Heart left ventricle (tissue), 16 donors: Measurements from ENCODE around the gene EIF4B. TPM values are rescaled to one million over a fixed set of nuclear protein-coding genes. Genes with fewer than 3 reads are reported as not detected.
A peak's percentile ranks its signal among the peaks of the same experiment; 100 is the strongest.

Source experiments
- ATAC-seq, 4 donors: fragments of 200-7000 bp; cut with Tn5 transposase; one replicate each; pipeline ENCODE4 v1.9.1; 2020 to 2022; ENCODE audit warnings: moderate library complexity in 4 of 4, mild to moderate bottlenecking in 3 of 4, moderate number of reproducible peaks in 1 of 4
- DNase-seq, 5 donors: peaks; one replicate each; pipeline ENCODE4 v3.0.0-alpha.2; 2020
- H3K27ac ChIP-seq, 12 donors: fragments of 200-600 bp; sonication (generic) in 4 of 12; one replicate each; pipeline versions ENCODE4 v1.5.0 to v1.8.0; 2016 to 2022; ENCODE audit warnings: mild to moderate bottlenecking in 2 of 12
- H3K27me3 ChIP-seq, 9 donors: fragments of 200-600 bp; sonication (generic) in 2 of 9; one replicate each; pipeline versions ENCODE4 v1.5.1 to v1.8.0; 2016 to 2022; ENCODE audit warnings: mild to moderate bottlenecking in 3 of 9
- H3K36me3 ChIP-seq, 9 donors: fragments of 200-600 bp; sonication (generic) in 2 of 9; one replicate each; pipeline versions ENCODE4 v1.5.0 to v1.8.0; 2018 to 2022; ENCODE audit warnings: mild to moderate bottlenecking in 2 of 9
- H3K4me1 ChIP-seq, 12 donors: fragments of 200-600 bp; sonication (generic) in 4 of 12; one replicate each; pipeline versions ENCODE4 v1.5.0 to v1.8.0; 2016 to 2022; ENCODE audit warnings: mild to moderate bottlenecking in 3 of 12
- H3K4me3 ChIP-seq, 12 donors: fragments of 200-600 bp; sonication (generic) in 4 of 12; one replicate each; pipeline versions ENCODE4 v1.5.0 to v1.8.0; 2017 to 2022; ENCODE audit warnings: mild to moderate bottlenecking in 9 of 12, moderate library complexity in 4 of 12
- H3K9me3 ChIP-seq, 12 donors: fragments of 200-600 bp; sonication (generic) in 4 of 12; one replicate each; pipeline versions ENCODE4 v1.5.0 to v1.8.0; 2016 to 2022; ENCODE audit warnings: mild to moderate bottlenecking in 1 of 12
- CTCF ChIP-seq, 12 donors: fragments of 200-600 bp; sonication (generic) in 4 of 12; IDR thresholded peaks; one replicate each; pipeline versions ENCODE4 v1.5.0 to v1.8.0; 2018 to 2022; ENCODE audit warnings: antibody characterized with exemption in 12 of 12, mild to moderate bottlenecking in 5 of 12
- POLR2A ChIP-seq, 2 donors: fragments of 450-650 bp; IDR thresholded peaks; one replicate each; pipeline ENCODE4 v1.6.1; 2017; ENCODE audit warnings: antibody characterized with exemption in 2 of 2, mild to moderate bottlenecking in 2 of 2, moderate library complexity in 2 of 2
- WGBS, 4 donors: extraction: QIAGEN DNeasy Blood & Tissue Kit in 2 of 4; methylation state at CpG; one replicate each; pipeline versions ENCODE4 v1.1.5 to v1.1.7; 2013 to 2018; 5-methylcytosine and 5-hydroxymethylcytosine counted together
- intact Hi-C, 10 donors: fragments of 100-400 bp; cut with DNase I; formaldehyde crosslinking; loops; one replicate each; pipeline versions ENCODE4 v1.11.1 to v1.14.2; 2022
- polyA plus RNA-seq, 2 donors: library from polyadenylated mRNA; stranded (reverse); fragments of 200-250 nt; gene quantifications; one replicate each; pipeline ENCODE4 v1.2.3, GENCODE V29; 2013
- total RNA-seq, 9 donors: library from RNA; depleted of rRNA in 2 of 9; stranded (reverse); fragments of >200 nt in 2 of 9; fragmentation: NEBNext Ultra II Directional in 3 of 9; extraction: Animal tissue kit (Norgen Biotek cat#: 25700) in 3 of 9; gene quantifications; one replicate each; pipeline versions ENCODE4 v1.1.0 to v1.2.4, GENCODE V29; 2016 to 2023
- donor health status: ischemic (EF 13 %, LVEDD 7.1; RV severe dilation, severe dysfunction).
- donor health status: healthy with polysubstance abuse.
- donor health status: DM: no; HTN: yes; CAD: no.
- donor health status: DM: no; HTN: no; CAD: no.
- donor health status: ischemic (EF 25% LVEDD 6.9; RV normal size, moderate dysfunction).
- donor health status: ischemic (EF 25% LVEDD 5.7; RV mildly dilated, moderate dysfunction).
- donor health status: healthy.
- donor health status: DM: yes; HTN: yes; CAD: no.
- donor health status: ischemic (EF 35%, LVEDD 5.7; RV mildly dilated, moderate dysfunction).
- donor health status: nonischemic (EF 11% LVEDD 7.7; RV severe dilation, severe dysfunction).
- donor health status: DM: yes; HTN: yes; CAD: no.
- donor health status: PGD.
- donor health status: ischemic (EF 29% LVEDD 5.4; RV normal size, mild dysfunction).
- donor health status: nonischemic (EF 23%, LVEDD 6.1; RV moderate dilation, normal function).

Gene EIF4B
- total and polyA plus RNA-seq, 11 donors, result 52.0 to 481 (median 342) TPM

GRCh38 chr12:53060064-53060720 lies 53.9 kb downstream of the EIF4B start:
- Histone ChIP-seq H3K4me3 (no peak overlapping the region), H3K9me3 (no peaks in the 10 kb centered on the region), H3K36me3 (peaks cover 0 to 99% (median 96%) of the 10 kb centered on the region in 9 donors), H3K4me1 (peaks cover 3 to 92% (median 59%) of the 10 kb centered on the region in 12 donors), H3K27me3 (no peaks in the 10 kb centered on the region), H3K27ac (peak overlapping the region in 11 of 12 donors; percentile 5 to 85 (median 68))
- DNase-seq, result peak in 1 of 5 donors; percentile 22
- ATAC-seq, result no peak
- TF ChIP-seq CTCF (IDR thresholded peaks at IDR 0.05) (no peak), POLR2A (IDR thresholded peaks at IDR 0.05) (no peak)
- WGBS, 4 donors, result 70 to 89% (median 84%) methylated on average over 12 to 17 of the region's 17 CpGs
- intact Hi-C loops, result no loop called here

- H3K27me3 ChIP-seq, result no peaks in the 10 kb centered on the region
- DNase-seq (peak in 1 of 5 donors; percentile 25), ATAC-seq (no peak)
- peaks cover 3 to 92% (median 62%) of the 10 kb centered on the region in 12 donors for H3K4me1 ChIP-seq
- H3K36me3 ChIP-seq, result peaks cover 0 to 99% (median 96%) of the 10 kb centered on the region in 9 donors
- H3K9me3 ChIP-seq, result no peaks in the 10 kb centered on the region
- TF ChIP-seq POLR2A (IDR thresholded peaks at IDR 0.05) (no peak), CTCF (IDR thresholded peaks at IDR 0.05) (no peak)
- H3K27ac ChIP-seq, result peak overlapping the region in 11 of 12 donors; percentile 5 to 85 (median 68)
- H3K4me3 ChIP-seq, result no peak overlapping the region
- intact Hi-C loops, result no loop called here
- WGBS, 4 donors, result 58 to 63% (median 62%) methylated on average over 16 to 18 of the region's 18 CpGs
These were observed 54.5 kb downstream of the EIF4B start for GRCh38 chr12:53060721-53061276.

- Histone ChIP-seq H3K4me1 (peaks cover 3 to 95% (median 69%) of the 10 kb centered on the region in 12 donors), H3K36me3 (peaks cover 0 to 97% (median 95%) of the 10 kb centered on the region in 9 donors), H3K4me3 (no peak overlapping the region), H3K9me3 (no peaks in the 10 kb centered on the region), H3K27ac (peak overlapping the region; percentile 5 to 85 (median 64)), H3K27me3 (no peaks in the 10 kb centered on the region)
- ATAC-seq (no peak), DNase-seq (peak in 1 of 5 donors; percentile 35)
- intact Hi-C loops, result no loop called here
- no peak for TF ChIP-seq CTCF (IDR thresholded peaks at IDR 0.05)
- TF ChIP-seq POLR2A (IDR thresholded peaks at IDR 0.05), result no peak
- WGBS, 4 donors, result 79 to 85% (median 83%) methylated on average over 5 of the region's 5 CpGs
These were observed 55.3 kb downstream of the EIF4B start for GRCh38 chr12:53061404-53062010.
